Measurements from ENCODE around the gene ROBO1. TPM values are rescaled to one million over a fixed set of nuclear protein-coding genes. Genes with fewer than 3 reads are reported as not detected.

ROBO1 gene
- total RNA-seq, 1 experiment from 2014 or later: 67.6 TPM

- Histone ChIP-seq H3K4me1 (ENCODE audit: insufficient read depth, low read length, poor library complexity, severe bottlenecking) (no peaks in the 10 kb centered on the region), H3K4me3 (ENCODE audit: low read depth, low read length, poor library complexity, severe bottlenecking) (no peak overlapping the region), H3K9me3 (ENCODE audit: low read depth, low read length, poor library complexity, severe bottlenecking) (no peaks in the 10 kb centered on the region), H3K36me3 (ENCODE audit: insufficient read depth, low read length, poor library complexity, severe bottlenecking) (no peaks in the 10 kb centered on the region), H3K27ac (ENCODE audit: low read depth, low read length, poor library complexity, severe bottlenecking) (no peak overlapping the region), H3K27me3 (replicated peaks; ENCODE audit: insufficient read depth, low read depth, low read length, poor library complexity) (no peaks in the 10 kb centered on the region)
- POLR2A ChIA-PET (ENCODE audit: low non-redundant PET): no interaction called here
- TF ChIP-seq EZH2 (IDR thresholded peaks at IDR 0.05; ENCODE audit: borderline replicate concordance, low read depth, low read length, poor library complexity, severe bottlenecking): no peak
- no peak for TF ChIP-seq CTCF (conservative IDR thresholded peaks at IDR 0.05; ENCODE audit: low read depth, low read length)
- intact Hi-C loops (cut with micrococcal nuclease; ENCODE audit: unreplicated experiment): no loop called here
- no TSS peak for BruUV-seq (replicated peaks)
- CTCF ChIA-PET: no interaction called here
- no peak for DNase-seq (ENCODE audit: low spot score)
These were observed 163.1 kb downstream of the ROBO1 start for GRCh38 chr3:79604681-79605080.

- POLR2A ChIA-PET (ENCODE audit: low non-redundant PET): no interaction called here
- no peaks in the 10 kb centered on the region for H3K4me1 ChIP-seq (ENCODE audit: insufficient read depth, low read length, poor library complexity, severe bottlenecking)
- H3K27ac ChIP-seq (ENCODE audit: low read depth, low read length, poor library complexity, severe bottlenecking): no peak overlapping the region
- CTCF ChIA-PET: no interaction called here
- H3K4me3 ChIP-seq (ENCODE audit: low read depth, low read length, poor library complexity, severe bottlenecking): no peak overlapping the region
- no peaks in the 10 kb centered on the region for H3K9me3 ChIP-seq (ENCODE audit: low read depth, low read length, poor library complexity, severe bottlenecking)
- H3K36me3 ChIP-seq (ENCODE audit: insufficient read depth, low read length, poor library complexity, severe bottlenecking): no peaks in the 10 kb centered on the region
- BruUV-seq (replicated peaks): no TSS peak
- H3K27me3 ChIP-seq (replicated peaks; ENCODE audit: insufficient read depth, low read depth, low read length, poor library complexity): no peaks in the 10 kb centered on the region
- intact Hi-C loops (cut with micrococcal nuclease; ENCODE audit: unreplicated experiment): no loop called here
- TF ChIP-seq EZH2 (IDR thresholded peaks at IDR 0.05; ENCODE audit: borderline replicate concordance, low read depth, low read length, poor library complexity, severe bottlenecking): no peak
- no peak for TF ChIP-seq CTCF (conservative IDR thresholded peaks at IDR 0.05; ENCODE audit: low read depth, low read length)
- DNase-seq (ENCODE audit: low spot score): no peak
These were observed 165.4 kb downstream of the ROBO1 start for GRCh38 chr3:79602385-79602784.

GRCh38 chr3:79598594-79598993 is 169.2 kb downstream of the ROBO1 start:
- H3K4me1 ChIP-seq (ENCODE audit: insufficient read depth, low read length, poor library complexity, severe bottlenecking): no peaks in the 10 kb centered on the region
- H3K9me3 ChIP-seq (ENCODE audit: low read depth, low read length, poor library complexity, severe bottlenecking): no peaks in the 10 kb centered on the region
- H3K27ac ChIP-seq (ENCODE audit: low read depth, low read length, poor library complexity, severe bottlenecking): no peak overlapping the region
- no peak for TF ChIP-seq CTCF (conservative IDR thresholded peaks at IDR 0.05; ENCODE audit: low read depth, low read length)
- no peak for TF ChIP-seq EZH2 (IDR thresholded peaks at IDR 0.05; ENCODE audit: borderline replicate concordance, low read depth, low read length, poor library complexity, severe bottlenecking)
- BruUV-seq (replicated peaks): no TSS peak
- ChIA-PET CTCF (no interaction called here), POLR2A (ENCODE audit: low non-redundant PET) (no interaction called here)
- no peak overlapping the region for H3K4me3 ChIP-seq (ENCODE audit: low read depth, low read length, poor library complexity, severe bottlenecking)
- H3K36me3 ChIP-seq (ENCODE audit: insufficient read depth, low read length, poor library complexity, severe bottlenecking): no peaks in the 10 kb centered on the region
- intact Hi-C loops (cut with micrococcal nuclease; ENCODE audit: unreplicated experiment): no loop called here
- peak; percentile 33 for DNase-seq (ENCODE audit: low spot score)
- H3K27me3 ChIP-seq (replicated peaks; ENCODE audit: insufficient read depth, low read depth, low read length, poor library complexity): no peaks in the 10 kb centered on the region

Measured in A673 (cell line).